SW480 (cell line): ENCODE measurements around the gene IGFBPL1.
A peak's percentile ranks its signal among the peaks of the same experiment; 100 is the strongest.

ENCODE experiments used
- DNase-seq: peaks from one replicate; pipeline ENCODE4 v3.0.0-alpha.2; 2016; ENCODE audit warnings: low spot score

The IGFBPL1 gene

GRCh38 chr9:38432922-38433510 is 8.8 kb upstream of the IGFBPL1 start:
- DNase-seq = peak; percentile 47

GRCh38 chr9:38431116-38431515 is 6.9 kb upstream of the IGFBPL1 start:
- DNase-seq = no peak

GRCh38 chr9:38428062-38428461 is 3.8 kb upstream of the IGFBPL1 start:
- no peak for DNase-seq

GRCh38 chr9:38424918-38425317 is 664 bp upstream of the IGFBPL1 start:
- DNase-seq = no peak

DNA sequence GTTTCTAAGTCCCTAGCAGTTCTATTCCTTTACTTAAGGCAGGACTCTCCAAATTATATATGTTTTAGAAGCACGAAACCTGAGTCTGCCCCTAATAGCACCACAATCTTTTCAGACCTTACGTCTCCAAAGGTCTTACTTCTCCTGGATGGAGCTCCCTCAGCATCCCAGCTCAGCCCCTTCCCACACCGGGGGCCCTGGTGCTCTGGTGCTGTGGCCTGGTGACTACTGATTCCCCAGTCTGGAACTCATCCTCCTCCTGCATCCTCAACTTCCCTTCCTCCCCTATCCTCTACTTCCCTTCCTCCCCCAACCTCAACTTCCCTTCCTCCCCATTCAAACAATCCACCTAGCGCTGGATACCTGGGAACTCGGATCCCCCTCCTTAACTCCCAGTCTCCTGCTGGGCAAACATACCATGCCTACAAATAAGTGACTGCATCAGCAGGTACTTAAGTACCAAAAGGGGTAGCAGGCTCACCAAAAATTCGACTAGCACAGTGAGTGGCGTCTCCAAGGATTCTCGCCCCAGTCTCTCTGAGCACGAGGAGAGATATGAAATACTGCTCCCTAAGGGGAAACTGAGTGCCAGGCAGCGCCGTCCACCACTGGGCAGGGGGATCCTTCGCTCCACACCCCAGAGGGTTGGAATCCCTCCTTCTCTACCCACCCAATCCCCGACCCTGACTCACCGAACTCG is 831 bp downstream of the IGFBPL1 start:
- DNase-seq = no peak

DNA sequence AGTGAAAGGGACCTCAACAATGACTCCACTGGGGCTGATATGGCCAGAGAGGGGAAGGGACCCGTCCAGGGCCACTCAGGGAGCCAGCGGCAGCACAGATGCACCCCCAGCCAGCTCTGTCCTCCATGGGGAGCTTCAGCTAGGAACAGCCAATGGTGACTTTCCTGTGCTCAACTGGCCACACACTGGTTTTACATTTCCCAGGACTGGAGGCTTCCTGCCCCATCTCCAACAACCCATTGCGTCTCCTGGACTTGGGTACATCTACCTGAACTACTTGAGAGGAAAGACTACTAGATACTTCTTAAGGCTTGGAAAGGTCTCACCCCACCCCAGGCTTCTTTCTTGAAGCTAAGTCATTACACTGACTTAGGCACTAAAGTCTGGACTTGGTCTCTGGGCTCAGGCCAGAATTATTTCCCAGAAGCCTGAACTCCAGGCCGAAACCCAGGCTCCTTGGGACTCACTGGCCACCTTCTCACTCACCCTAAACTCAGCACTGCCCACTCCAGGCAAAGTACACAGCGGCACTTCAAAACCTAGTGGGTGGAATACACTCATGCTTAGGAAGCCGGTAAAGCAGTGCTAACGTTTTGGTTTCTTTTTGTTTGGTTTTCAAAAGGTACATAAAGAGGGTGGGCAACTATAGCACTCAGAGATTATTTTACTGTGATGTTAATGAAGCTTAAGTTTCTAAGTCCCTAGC is 1.5 kb downstream of the IGFBPL1 start:
- DNase-seq = no peak

DNA sequence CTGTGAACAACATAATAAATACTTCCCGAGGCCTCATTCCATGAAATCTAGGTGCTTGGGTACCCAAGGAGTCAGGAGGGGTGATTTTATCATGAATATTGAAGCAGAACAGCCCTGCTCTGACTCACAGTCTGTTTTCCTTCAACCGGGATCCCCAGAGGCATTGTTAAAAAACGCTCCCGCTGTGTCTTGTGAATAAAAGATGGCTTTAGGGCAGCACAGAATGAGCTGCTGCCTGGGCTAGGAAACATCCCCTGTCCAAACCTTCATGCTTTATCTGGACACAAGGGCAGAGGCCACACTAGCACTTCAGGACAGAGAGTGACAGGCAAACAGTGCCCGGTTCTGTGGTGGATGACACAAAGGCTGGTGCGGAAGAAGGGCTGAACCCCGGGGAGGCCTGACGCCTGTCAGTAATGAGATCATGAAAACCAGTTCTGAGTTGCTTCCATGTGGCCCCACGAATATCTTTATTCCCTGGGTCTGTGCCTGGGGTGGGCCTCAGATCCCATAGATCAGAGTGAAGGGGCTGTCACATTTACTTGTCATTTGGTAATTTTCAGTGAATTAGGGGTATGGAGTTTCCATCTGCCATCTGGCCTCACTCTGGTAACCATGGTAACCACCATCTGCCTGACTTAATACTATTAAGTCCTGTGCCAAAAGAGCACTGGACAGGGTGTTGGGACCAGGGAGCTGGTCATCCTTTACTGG is 2.6 kb downstream of the IGFBPL1 start:
- no peak for DNase-seq

- no peak for DNase-seq
These were observed 5.1 kb downstream of the IGFBPL1 start for GRCh38 chr9:38419181-38419580.

GRCh38 chr9:38418366-38418765 is 5.9 kb downstream of the IGFBPL1 start:
- no peak for DNase-seq

- DNase-seq = no peak
These were observed 7.0 kb downstream of the IGFBPL1 start for GRCh38 chr9:38417003-38417945.

DNA sequence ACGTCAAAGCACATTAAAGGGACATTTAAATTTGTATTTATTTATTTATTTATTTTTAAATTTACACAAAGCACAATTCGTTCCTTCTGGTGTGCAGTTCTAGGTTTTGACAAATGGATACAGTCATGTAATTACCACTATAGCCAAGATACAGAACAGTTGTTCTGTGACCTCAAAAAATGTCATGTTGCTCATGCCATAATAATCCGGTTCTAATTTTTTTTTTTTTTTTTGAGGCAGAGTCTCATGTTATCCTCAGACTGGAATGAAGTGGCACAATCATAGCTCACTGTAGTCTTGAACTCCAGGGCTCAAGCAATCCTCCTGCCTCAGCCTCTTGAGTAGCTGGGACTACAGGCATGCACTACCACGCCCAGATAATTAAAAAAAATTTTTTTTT is 7.8 kb downstream of the IGFBPL1 start:
- DNase-seq = no peak

DNA sequence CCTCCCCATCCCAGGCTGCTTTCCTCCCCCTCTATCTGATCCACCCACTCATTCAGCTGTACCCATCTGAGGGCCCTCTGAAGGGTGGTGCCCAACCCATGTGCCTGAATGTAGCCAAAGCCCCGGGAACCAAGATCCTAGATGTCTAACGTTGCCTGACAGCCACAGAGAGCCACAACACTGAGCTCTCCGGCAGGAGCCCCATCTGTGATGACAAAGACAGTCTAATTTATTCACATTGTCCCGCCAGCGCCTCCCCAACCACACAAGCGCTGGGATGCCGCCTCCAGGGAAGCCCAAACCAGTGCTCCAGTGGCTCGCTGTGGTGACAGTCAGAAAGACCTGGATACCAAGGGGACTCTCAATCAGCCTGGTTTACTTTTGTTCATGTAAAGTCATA is 8.4 kb downstream of the IGFBPL1 start:
- no peak for DNase-seq

DNA sequence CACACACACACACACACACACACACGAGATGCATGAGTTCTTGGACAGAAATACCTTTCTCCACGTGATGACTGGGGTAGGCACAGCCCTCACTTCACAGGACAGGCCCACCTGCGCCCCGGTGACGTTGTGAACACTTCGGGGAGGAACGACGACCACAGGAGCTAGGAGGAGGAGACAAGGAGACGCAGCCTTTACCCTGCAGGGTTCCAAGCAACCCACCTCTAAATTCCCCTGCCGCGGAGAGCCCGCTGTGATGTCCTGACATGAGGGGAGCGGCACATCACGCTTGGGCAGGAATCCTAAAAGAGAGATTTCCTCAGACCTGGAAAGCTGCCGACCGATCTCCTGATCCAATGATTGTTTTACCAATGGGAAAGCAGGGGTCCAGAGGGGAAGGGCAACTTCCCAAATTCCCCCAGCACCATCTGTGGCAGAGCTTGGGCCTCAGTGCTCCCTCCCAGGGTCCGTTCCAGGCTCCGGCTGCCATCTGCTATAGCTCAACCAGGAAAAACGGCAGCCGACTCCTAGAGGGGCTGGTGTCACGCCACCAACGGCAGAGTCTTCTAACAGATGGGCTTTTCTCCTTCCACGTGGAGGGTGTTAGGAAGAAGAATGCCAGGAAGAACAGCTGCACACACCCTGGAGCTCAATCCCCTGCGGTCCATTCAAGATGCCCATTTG is 10.1 kb downstream of the IGFBPL1 start:
- no peak for DNase-seq

- DNase-seq = no peak
These were observed 11.0 kb downstream of the IGFBPL1 start for GRCh38 chr9:38413283-38413682.

DNA sequence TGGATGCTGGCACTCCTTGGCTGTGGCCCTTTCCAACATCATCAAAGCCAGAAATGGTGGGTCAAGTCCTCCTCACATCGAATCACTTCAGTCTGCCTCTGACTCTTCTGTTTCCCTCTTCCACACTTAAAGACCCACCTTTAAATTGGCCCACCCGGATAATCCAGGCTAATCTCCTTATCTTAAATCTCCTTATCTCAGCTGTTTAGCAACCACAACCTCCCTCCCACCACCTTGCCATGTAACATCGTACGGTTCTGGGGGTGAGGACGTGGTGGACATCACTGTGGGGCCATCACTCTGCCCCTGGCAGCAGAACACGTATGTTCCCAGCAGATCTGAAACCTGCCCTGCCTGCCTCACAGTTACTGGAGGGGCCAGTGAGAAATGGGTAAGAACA is 11.5 kb downstream of the IGFBPL1 start:
- DNase-seq = no peak

- no peak for DNase-seq
These were observed 15.5 kb downstream of the IGFBPL1 start for GRCh38 chr9:38408719-38409118.

DNA sequence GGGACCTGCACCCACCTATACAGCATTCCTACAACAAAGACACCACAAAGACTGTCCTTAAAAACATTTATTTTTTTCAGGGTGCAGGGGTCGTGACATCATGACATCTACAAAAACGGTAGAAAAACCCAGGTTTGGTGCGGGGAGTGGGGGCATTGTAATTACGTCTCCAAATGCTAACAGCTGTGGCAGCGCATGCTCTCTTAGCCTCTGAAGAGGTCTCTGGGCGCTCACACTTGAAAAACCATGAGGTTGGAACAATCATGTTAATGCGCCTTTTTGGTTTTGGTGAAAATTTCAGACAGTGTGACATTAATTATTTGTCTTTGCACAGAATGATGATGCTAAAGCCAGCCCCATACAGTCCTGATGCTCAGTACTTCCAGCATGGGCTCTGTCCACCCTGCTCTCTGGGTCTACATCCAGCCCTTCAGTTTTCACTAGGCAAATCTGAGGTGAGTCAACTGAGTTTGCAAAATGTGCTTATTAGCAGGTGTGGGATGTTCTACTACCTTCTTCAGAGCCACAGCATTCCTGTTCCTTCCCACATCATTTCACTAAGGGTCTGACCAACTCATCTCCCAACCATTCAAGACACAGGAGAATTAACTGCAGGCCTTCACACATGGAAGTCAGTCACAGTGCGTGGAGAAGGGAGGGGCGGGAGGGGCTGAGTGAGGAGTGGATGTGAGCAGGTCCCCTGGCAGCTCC is 17.6 kb downstream of the IGFBPL1 start:
- DNase-seq = no peak

DNA sequence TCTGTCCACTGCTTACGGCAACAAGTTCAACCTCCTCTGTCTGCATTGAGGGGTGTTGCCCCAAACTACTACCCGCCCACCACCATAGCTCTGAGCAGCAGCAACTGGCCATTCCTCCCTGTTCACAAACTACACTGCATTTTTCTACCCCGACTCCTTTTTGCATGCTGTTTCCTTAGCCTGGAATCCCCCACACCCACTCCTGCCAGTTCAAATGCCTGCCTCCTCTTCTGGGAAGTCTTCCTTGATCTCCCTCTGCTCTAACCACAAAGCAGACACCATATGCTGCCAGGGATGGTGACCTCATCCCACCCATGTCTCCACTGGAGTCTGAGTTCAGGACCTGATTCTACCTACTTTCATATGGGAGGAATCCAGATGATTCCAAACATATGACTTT is 18.5 kb downstream of the IGFBPL1 start:
- DNase-seq = no peak

DNA sequence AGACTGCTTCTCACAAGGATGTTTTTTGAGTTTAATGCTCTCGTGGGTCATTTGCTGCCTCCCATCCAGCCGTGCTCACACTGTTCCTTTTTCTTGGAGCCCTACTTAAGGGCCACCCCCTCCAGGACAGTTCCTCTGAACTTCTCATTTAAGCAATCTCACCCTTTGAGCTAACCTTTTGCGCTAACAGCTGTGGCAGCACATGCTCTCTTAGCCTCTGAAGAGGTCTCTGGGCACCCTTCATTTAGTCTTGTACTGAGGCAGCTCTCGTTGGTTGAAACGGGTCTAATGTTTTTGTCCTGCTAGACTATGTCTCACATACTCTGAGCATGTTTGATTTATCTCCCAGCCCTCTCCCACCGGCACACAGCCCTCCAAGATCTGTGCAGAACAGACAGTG is 19.9 kb downstream of the IGFBPL1 start:
- no peak for DNase-seq

DNA sequence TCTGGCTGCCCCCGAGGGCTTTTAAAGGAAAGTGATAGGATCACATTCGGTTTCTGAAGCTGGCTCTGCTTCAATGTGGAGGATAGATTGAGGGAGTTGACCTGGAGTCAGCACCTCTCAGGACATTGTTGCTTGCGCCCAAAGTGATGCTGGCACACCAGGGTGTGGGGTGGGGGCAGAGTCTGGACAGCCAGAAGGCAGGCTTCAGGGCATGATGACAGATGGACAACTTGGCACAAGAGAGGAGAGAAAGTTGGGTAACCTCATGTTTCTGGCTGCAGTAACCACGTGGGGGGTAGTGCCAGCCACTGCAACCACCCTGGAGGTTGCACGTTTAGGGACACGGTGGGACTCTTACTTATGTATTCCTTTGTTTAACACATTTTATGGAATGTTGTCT is 22.3 kb downstream of the IGFBPL1 start:
- DNase-seq = no peak
